SK-N-SH (cell line): Measurements from ENCODE around the gene MRM1. TPM values are rescaled to one million over a fixed set of nuclear protein-coding genes. Genes with fewer than 3 reads are reported as not detected.

Experiments
- CTCF ChIA-PET: fragments of 300-600, 350-600 bp; formaldehyde crosslinking; extraction: SDS; loops from one replicate; lab custom pipeline; 2021; lab: Yijun Ruan, JAX
- POLR2A ChIA-PET: fragments of 350-600 bp; sonication (Branson Sonifier 250); formaldehyde crosslinking; extraction: SDS; loops from one replicate; lab custom pipeline; 2020; ENCODE audit warnings: antibody characterized with exemption, inconsistent platforms; lab: Yijun Ruan, JAX
- DNase-seq: peaks from one replicate; pipeline ENCODE4 v3.0.0; 2012
- H2AFZ ChIP-seq: fragments of 200-600 bp; sonication (generic); 2 replicates; pipeline ENCODE4 v1.8.1; 2016; ENCODE audit warnings: antibody characterized with exemption, mild to moderate bottlenecking, low read depth
- H3F3A ChIP-seq: fragments of 200-600 bp; sonication (generic); replicated peaks from 2 replicates; pipeline ENCODE3; 2016; ENCODE audit warnings: antibody characterized with exemption, mild to moderate bottlenecking; ENCODE audit not compliant: insufficient read depth
- H3K27ac ChIP-seq, 2 experiments: fragments of 200-500 bp in 1 of 2; fragments of 200-600 bp in 1 of 2; sonication (Bioruptor generic) in 1 of 2; sonication (generic), shearing (Covaris generic) in 1 of 2; 2 replicates each; pipeline versions ENCODE4 v1.5.1 to v1.6.1; 2014 to 2016; ENCODE audit warnings: low read depth in 2 of 2, inconsistent platforms in 1 of 2, low read length in 1 of 2, mild to moderate bottlenecking in 1 of 2, mixed read lengths in 1 of 2
- H3K27me3 ChIP-seq: fragments of 200-600 bp; sonication (generic), shearing (Covaris generic); 2 replicates; pipeline ENCODE4 v1.6.1; 2016; ENCODE audit warnings: mixed run types; ENCODE audit not compliant: insufficient read depth
- H3K36me3 ChIP-seq, 2 experiments: fragments of 200-500 bp in 1 of 2; fragments of 200-600 bp in 1 of 2; sonication (Bioruptor generic) in 1 of 2; sonication (generic) in 1 of 2; replicated peaks in 1 of 2; 2 replicates each; pipeline versions ENCODE3 to v1.5.1; 2014 to 2016; ENCODE audit warnings: low read length in 1 of 2, mild to moderate bottlenecking in 1 of 2; ENCODE audit not compliant: insufficient read depth in 2 of 2, control insufficient read depth in 1 of 2
- H3K4me1 ChIP-seq, 2 experiments: fragments of 200-500 bp in 1 of 2; fragments of 200-600 bp in 1 of 2; sonication (Bioruptor generic) in 1 of 2; sonication (generic), shearing (Covaris generic) in 1 of 2; 2 replicates each; pipeline versions ENCODE4 v1.5.1 to v1.6.1; 2014 to 2016; ENCODE audit warnings: low read depth in 1 of 2, low read length in 1 of 2, mixed run types in 1 of 2; ENCODE audit not compliant: insufficient read depth in 2 of 2, control insufficient read depth in 1 of 2
- H3K4me2 ChIP-seq: fragments of 200-600 bp; sonication (generic), shearing (Covaris generic); 2 replicates; pipeline ENCODE4 v1.6.1; 2017; ENCODE audit warnings: mixed run types
- H3K4me3 ChIP-seq, 2 experiments: fragments of 200-500 bp in 1 of 2; fragments of 200-600 bp in 1 of 2; sonication (Bioruptor generic) in 1 of 2; sonication (generic), shearing (Covaris generic) in 1 of 2; 2 replicates each; pipeline versions ENCODE4 v1.5.1 to v1.8.1; 2014 to 2016; ENCODE audit warnings: low read depth in 2 of 2, inconsistent platforms in 1 of 2, low read length in 1 of 2, mild to moderate bottlenecking in 1 of 2, mixed read lengths in 1 of 2, moderate library complexity in 1 of 2
- H3K79me2 ChIP-seq: fragments of 200-600 bp; sonication (generic); 2 replicates; pipeline ENCODE4 v1.8.1; 2017; ENCODE audit warnings: mild to moderate bottlenecking; ENCODE audit not compliant: insufficient read depth
- H3K9ac ChIP-seq: fragments of 200-600 bp; sonication (generic); 2 replicates; pipeline ENCODE4 v1.6.1; 2017; ENCODE audit warnings: mixed run types
- H3K9me2 ChIP-seq: fragments of 200-600 bp; sonication (generic); 2 replicates; pipeline ENCODE4 v1.6.1; 2017; ENCODE audit warnings: mixed run types
- H3K9me3 ChIP-seq: fragments of 200-600 bp; sonication (generic); 2 replicates; pipeline ENCODE4 v1.6.1; 2017; ENCODE audit warnings: mixed run types, mild to moderate bottlenecking, moderate library complexity
- H4K20me1 ChIP-seq: fragments of 200-600 bp; sonication (generic); 2 replicates; pipeline ENCODE4 v1.6.1; 2017; ENCODE audit warnings: mild to moderate bottlenecking, mixed run types; ENCODE audit not compliant: insufficient read depth
- EP300 ChIP-seq, 2 experiments: IDR thresholded peaks; 2 replicates each; pipeline versions ENCODE4 v1.4.0 to v1.6.1; 2012; ENCODE audit warnings: borderline replicate concordance in 1 of 2, low read depth in 1 of 2, low read length in 1 of 2
- EZH2phosphoT487 ChIP-seq: fragments of 200-600 bp; sonication (generic); IDR thresholded peaks from 2 replicates; pipeline ENCODE4 v1.6.1; 2017; ENCODE audit warnings: low read depth, mixed run types, mild to moderate bottlenecking, antibody characterized with exemption, moderate library complexity, borderline replicate concordance
- FOSL2 ChIP-seq: IDR thresholded peaks from 2 replicates; pipeline ENCODE4 v1.4.0; 2012; ENCODE audit warnings: low read depth, mild to moderate bottlenecking, moderate library complexity, borderline replicate concordance
- FOXM1 ChIP-seq: IDR thresholded peaks from 2 replicates; pipeline ENCODE4 v1.4.0; 2012; ENCODE audit warnings: low read depth, mild to moderate bottlenecking
- GABPA ChIP-seq: IDR thresholded peaks from 2 replicates; pipeline ENCODE4 v1.4.0; 2012; ENCODE audit warnings: low read depth, mild to moderate bottlenecking
- IRF3 ChIP-seq: fragments of 150-350 bp; IDR thresholded peaks from 2 replicates; pipeline ENCODE4 v1.6.1; 2016; ENCODE audit warnings: mild to moderate bottlenecking, low read depth, low read length
- JUND ChIP-seq: IDR thresholded peaks from 2 replicates; pipeline ENCODE4 v1.4.0; 2012
- MAX ChIP-seq: IDR thresholded peaks from 2 replicates; pipeline ENCODE4 v1.4.0; 2012; ENCODE audit warnings: low read depth
- RCOR1 ChIP-seq: fragments of 150-350 bp; IDR thresholded peaks from 2 replicates; pipeline ENCODE4 v1.6.1; 2017; ENCODE audit warnings: antibody characterized with exemption, low read length
- RFX5 ChIP-seq: IDR thresholded peaks from 2 replicates; pipeline ENCODE4 v1.6.1; 2012; ENCODE audit warnings: mild to moderate bottlenecking, improper control_type of control experiment, low read length
- SIN3A ChIP-seq: IDR thresholded peaks from 2 replicates; pipeline ENCODE4 v1.6.1; 2012; ENCODE audit warnings: low read depth, mild to moderate bottlenecking, low read length, moderate library complexity, borderline replicate concordance
- TAF1 ChIP-seq: IDR thresholded peaks from 2 replicates; pipeline ENCODE4 v1.6.1; 2012; ENCODE audit warnings: low read depth, mild to moderate bottlenecking, low read length, moderate library complexity, borderline replicate concordance
- TCF12 ChIP-seq: IDR thresholded peaks from 2 replicates; pipeline ENCODE4 v1.4.0; 2012
- TEAD4 ChIP-seq: IDR thresholded peaks from 2 replicates; pipeline ENCODE4 v1.4.0; 2012; ENCODE audit warnings: mild to moderate bottlenecking, borderline replicate concordance; ENCODE audit not compliant: insufficient read depth
- WGBS: methylation state at CpG from one replicate; pipeline ENCODE4 v1.1.6; 2017; ENCODE audit warnings: low lambda C conversion rate; 5-methylcytosine and 5-hydroxymethylcytosine counted together
- polyA plus RNA-seq, 3 experiments: library from polyadenylated mRNA; depleted of rRNA; stranded (reverse); fragments of >200 nt; gene quantifications; 2 replicates each; pipeline ENCODE4 v1.2.3, GENCODE V29; 2012
- TF ChIP-seq, protein P1 (sequence below): IDR thresholded peaks from 2 replicates; pipeline ENCODE4; 2012
- TF ChIP-seq, protein P2 (sequence below): IDR thresholded peaks from 2 replicates; pipeline ENCODE4 v1.4.0; 2012; ENCODE audit warnings: low read depth, borderline replicate concordance
- TF ChIP-seq, protein P3 (sequence below): IDR thresholded peaks from 2 replicates; pipeline ENCODE4 v1.6.1; 2012; ENCODE audit warnings: mild to moderate bottlenecking, low read depth, low read length, moderate library complexity

MRM1 gene
- polyA plus RNA-seq, 1 of the 3 experiments (the other 2 are of a cell fraction), result 9.8 TPM

DNA sequence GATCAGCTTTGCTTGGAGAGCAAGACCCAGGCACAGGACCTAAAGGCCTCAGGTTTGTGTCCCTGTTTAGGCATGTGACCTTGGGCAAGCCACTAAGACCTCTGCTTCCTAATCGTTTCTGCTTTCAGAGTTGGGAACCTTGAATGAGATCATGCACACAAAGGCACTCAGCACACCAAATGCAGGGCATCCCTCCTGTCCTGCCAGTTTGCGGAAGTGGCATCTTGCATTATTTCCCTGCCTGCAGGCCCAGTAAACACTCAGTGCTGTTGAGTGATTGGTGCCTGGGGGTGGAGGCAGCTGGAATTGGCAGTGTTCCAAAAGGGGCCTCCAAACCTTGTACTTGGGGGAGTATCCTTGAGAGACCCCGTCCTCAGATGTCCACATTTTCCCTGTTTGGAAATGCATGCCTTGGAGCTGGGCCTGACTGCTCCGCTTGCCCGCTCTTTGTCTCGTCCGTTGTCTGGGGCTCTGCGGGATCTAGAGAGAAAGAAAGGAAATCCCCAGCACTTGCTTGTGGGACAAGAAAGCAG is 28.7 kb downstream of the MRM1 start (continued):
- no peak for TF ChIP-seq IRF3
- no peak for TF ChIP-seq JUND

GRCh38 chr17:36631022-36631421 is 29.6 kb downstream of the MRM1 start:
- Histone ChIP-seq H3F3A (no peaks in the 10 kb centered on the region), H3K4me1 (peaks cover 0 to 18% of the 10 kb centered on the region in 2 experiments; a peak in 1 of 4 replicates), H3K9me2 (no peaks in the 10 kb centered on the region), H3K9me3 (no peaks in the 10 kb centered on the region), H3K79me2 (no peaks in the 10 kb centered on the region), H3K36me3 (no peaks in the 10 kb centered on the region), H3K27me3 (no peaks in the 10 kb centered on the region), H4K20me1 (no peaks in the 10 kb centered on the region), H3K4me2 (no peak overlapping the region), H3K4me3 (no peak overlapping the region), H2AFZ (no peak overlapping the region), H3K9ac (no peak overlapping the region), H3K27ac (no peak overlapping the region)
- 59% methylated on average over 4 of the region's 4 CpGs for WGBS
- TF ChIP-seq, protein P1, sequence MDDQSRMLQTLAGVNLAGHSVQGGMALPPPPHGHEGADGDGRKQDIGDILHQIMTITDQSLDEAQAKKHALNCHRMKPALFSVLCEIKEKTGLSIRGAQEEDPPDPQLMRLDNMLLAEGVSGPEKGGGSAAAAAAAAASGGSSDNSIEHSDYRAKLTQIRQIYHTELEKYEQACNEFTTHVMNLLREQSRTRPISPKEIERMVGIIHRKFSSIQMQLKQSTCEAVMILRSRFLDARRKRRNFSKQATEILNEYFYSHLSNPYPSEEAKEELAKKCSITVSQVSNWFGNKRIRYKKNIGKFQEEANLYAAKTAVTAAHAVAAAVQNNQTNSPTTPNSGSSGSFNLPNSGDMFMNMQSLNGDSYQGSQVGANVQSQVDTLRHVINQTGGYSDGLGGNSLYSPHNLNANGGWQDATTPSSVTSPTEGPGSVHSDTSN, result no peak
- TF ChIP-seq FOSL2 (no peak), RCOR1 (no peak), EZH2phosphoT487 (no peak), RFX5 (no peak)
- TF ChIP-seq, protein P2, sequence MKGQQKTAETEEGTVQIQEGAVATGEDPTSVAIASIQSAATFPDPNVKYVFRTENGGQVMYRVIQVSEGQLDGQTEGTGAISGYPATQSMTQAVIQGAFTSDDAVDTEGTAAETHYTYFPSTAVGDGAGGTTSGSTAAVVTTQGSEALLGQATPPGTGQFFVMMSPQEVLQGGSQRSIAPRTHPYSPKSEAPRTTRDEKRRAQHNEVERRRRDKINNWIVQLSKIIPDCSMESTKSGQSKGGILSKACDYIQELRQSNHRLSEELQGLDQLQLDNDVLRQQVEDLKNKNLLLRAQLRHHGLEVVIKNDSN, result no peak
- no peak for DNase-seq
- CTCF ChIA-PET, result interaction anchor here (0.9 to 13.5 kb wide), 12 partner anchors 10 to 743 kb away, joined by 3 to 236 read pairs (median 13); partner anchors contain the start of gene MRM1
- POLR2A ChIA-PET, result no interaction called here

- CTCF ChIA-PET, result interaction anchor here (0.7 to 13.5 kb wide), 7 partner anchors 7 to 607 kb away, joined by 3 to 236 read pairs (median 7); no protein-coding TSS in a partner anchor
- 72% methylated on average over 18 of the region's 18 CpGs for WGBS
- Histone ChIP-seq H2AFZ (no peak overlapping the region), H3K4me2 (no peak overlapping the region), H4K20me1 (no peaks in the 10 kb centered on the region), H3K4me3 (no peak overlapping the region), H3K27ac (no peak overlapping the region), H3F3A (no peaks in the 10 kb centered on the region), H3K9me3 (no peaks in the 10 kb centered on the region), H3K36me3 (no peaks in the 10 kb centered on the region), H3K79me2 (no peaks in the 10 kb centered on the region), H3K4me1 (peaks cover 0 to 8% of the 10 kb centered on the region in 2 experiments; a peak in 1 of 4 replicates), H3K27me3 (no peaks in the 10 kb centered on the region), H3K9me2 (no peaks in the 10 kb centered on the region), H3K9ac (no peak overlapping the region)
- POLR2A ChIA-PET, result interaction anchor here (0.6 kb wide), 1 partner anchor 107 kb away, joined by 3 read pairs; no protein-coding TSS in a partner anchor
- no peak for DNase-seq
- TF ChIP-seq GABPA (no peak), FOXM1 (no peak), MAX (no peak), TAF1 (no peak), SIN3A (no peak), TEAD4 (no peak), RFX5 (no peak), EP300 (IDR thresholded peaks at IDR 0.05; ENCODE audit: borderline replicate concordance in 1 of 2, low read depth in 1 of 2, low read length in 1 of 2) (no peak), TCF12 (no peak)
- TF ChIP-seq, protein P3, sequence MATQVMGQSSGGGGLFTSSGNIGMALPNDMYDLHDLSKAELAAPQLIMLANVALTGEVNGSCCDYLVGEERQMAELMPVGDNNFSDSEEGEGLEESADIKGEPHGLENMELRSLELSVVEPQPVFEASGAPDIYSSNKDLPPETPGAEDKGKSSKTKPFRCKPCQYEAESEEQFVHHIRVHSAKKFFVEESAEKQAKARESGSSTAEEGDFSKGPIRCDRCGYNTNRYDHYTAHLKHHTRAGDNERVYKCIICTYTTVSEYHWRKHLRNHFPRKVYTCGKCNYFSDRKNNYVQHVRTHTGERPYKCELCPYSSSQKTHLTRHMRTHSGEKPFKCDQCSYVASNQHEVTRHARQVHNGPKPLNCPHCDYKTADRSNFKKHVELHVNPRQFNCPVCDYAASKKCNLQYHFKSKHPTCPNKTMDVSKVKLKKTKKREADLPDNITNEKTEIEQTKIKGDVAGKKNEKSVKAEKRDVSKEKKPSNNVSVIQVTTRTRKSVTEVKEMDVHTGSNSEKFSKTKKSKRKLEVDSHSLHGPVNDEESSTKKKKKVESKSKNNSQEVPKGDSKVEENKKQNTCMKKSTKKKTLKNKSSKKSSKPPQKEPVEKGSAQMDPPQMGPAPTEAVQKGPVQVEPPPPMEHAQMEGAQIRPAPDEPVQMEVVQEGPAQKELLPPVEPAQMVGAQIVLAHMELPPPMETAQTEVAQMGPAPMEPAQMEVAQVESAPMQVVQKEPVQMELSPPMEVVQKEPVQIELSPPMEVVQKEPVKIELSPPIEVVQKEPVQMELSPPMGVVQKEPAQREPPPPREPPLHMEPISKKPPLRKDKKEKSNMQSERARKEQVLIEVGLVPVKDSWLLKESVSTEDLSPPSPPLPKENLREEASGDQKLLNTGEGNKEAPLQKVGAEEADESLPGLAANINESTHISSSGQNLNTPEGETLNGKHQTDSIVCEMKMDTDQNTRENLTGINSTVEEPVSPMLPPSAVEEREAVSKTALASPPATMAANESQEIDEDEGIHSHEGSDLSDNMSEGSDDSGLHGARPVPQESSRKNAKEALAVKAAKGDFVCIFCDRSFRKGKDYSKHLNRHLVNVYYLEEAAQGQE, result no peak
Measured at GRCh38 chr17:36632916-36633771, 31.8 kb downstream of the MRM1 start.
